GM12878 (cell line): ENCODE data around the gene IL15. TPM values are rescaled to one million over a fixed set of nuclear protein-coding genes. Genes with fewer than 3 reads are reported as not detected.
A peak's percentile ranks its signal among the peaks of the same experiment; 100 is the strongest.

ENCODE experiments used
- ATAC-seq: fragments of 200-7000 bp; cut with Tn5 transposase; 3 replicates; pipeline ENCODE4 v1.9.1; 2020; ENCODE audit warnings: mild to moderate bottlenecking, moderate library complexity
- BruUV-seq: library from RNA; stranded (reverse); fragments of 400-500 nt; replicated peaks from 2 replicates; lab custom pipeline; 2021; lab: Mats Ljungman, UMichigan
- CTCF ChIA-PET: fragments of 300-600 bp; sonication (Branson Sonifier 250); formaldehyde crosslinking; extraction: SDS; loops from one replicate; lab custom pipeline; 2021; ENCODE audit warnings: inconsistent platforms; lab: Yijun Ruan, JAX
- POLR2A ChIA-PET: fragments of 350-600 bp; formaldehyde crosslinking; extraction: SDS; loops from one replicate; lab custom pipeline; 2021; ENCODE audit warnings: inconsistent platforms; lab: Charles Lee
- RAD21 ChIA-PET: fragments of 300-600 bp; sonication (Branson Sonifier 250); formaldehyde crosslinking; loops from one replicate; lab custom pipeline; 2023; ENCODE audit warnings: antibody characterized with exemption; ENCODE audit not compliant: unreplicated experiment; lab: Charles Lee
- SMC1A ChIA-PET: fragments of 300-600 bp; sonication (Branson Sonifier 250); formaldehyde crosslinking; loops from one replicate; lab custom pipeline; 2023; ENCODE audit not compliant: unreplicated experiment, uncharacterized antibody; lab: Charles Lee
- DNase-seq: peaks from one replicate; pipeline ENCODE4 v3.0.0-alpha.2; 2011; ENCODE audit warnings: low read depth, low spot score
- FAIRE-seq: peaks from 3 replicates; lab custom pipeline; 2011; peaks lifted over from hg19 to GRCh38; lab: Jason Lieb, UNC
- H2AFZ ChIP-seq: 2 replicates; pipeline ENCODE4 v1.6.0; 2011; ENCODE audit warnings: low read depth, low read length, control low read depth; ENCODE audit not compliant: control insufficient read depth
- H3K27ac ChIP-seq: 2 replicates; pipeline ENCODE4 v1.5.1; 2011; ENCODE audit warnings: control low read depth; ENCODE audit not compliant: control insufficient read depth, insufficient read depth
- H3K27me3 ChIP-seq, 2 experiments: replicated peaks in 1 of 2; 2 replicates each; pipeline versions ENCODE4 v1.6.0 to v1.6.1; 2011; ENCODE audit warnings: low read length in 1 of 2; ENCODE audit not compliant: control insufficient read depth in 2 of 2, insufficient read depth in 2 of 2
- H3K36me3 ChIP-seq, 2 experiments: 2 replicates each; pipeline ENCODE4 v1.5.1; 2011; ENCODE audit warnings: low read length in 1 of 2; ENCODE audit not compliant: control insufficient read depth in 2 of 2, insufficient read depth in 2 of 2
- H3K4me1 ChIP-seq: 2 replicates; pipeline ENCODE4 v1.6.1; 2011; ENCODE audit warnings: mild to moderate bottlenecking, low read length, moderate library complexity, mixed read lengths; ENCODE audit not compliant: control insufficient read depth, insufficient read depth
- H3K4me2 ChIP-seq: 2 replicates; pipeline ENCODE4 v1.6.0; 2011; ENCODE audit warnings: control low read depth; ENCODE audit not compliant: control insufficient read depth, insufficient read depth
- H3K4me3 ChIP-seq: fragments of 200-600 bp; sonication (generic); 2 replicates; pipeline ENCODE4 v1.5.1; 2016
- H3K79me2 ChIP-seq: 2 replicates; pipeline ENCODE4 v1.6.0; 2011; ENCODE audit warnings: low read length; ENCODE audit not compliant: control insufficient read depth, insufficient read depth
- H3K9ac ChIP-seq: 2 replicates; pipeline ENCODE4 v1.8.0; 2011; ENCODE audit warnings: low read length, control low read depth, mixed read lengths; ENCODE audit not compliant: control insufficient read depth, insufficient read depth
- H3K9me3 ChIP-seq: replicated peaks from 3 replicates; pipeline ENCODE4 v1.5.1; 2011; ENCODE audit warnings: mild to moderate bottlenecking, low read length; ENCODE audit not compliant: control insufficient read depth, insufficient read depth
- H4K20me1 ChIP-seq: 2 replicates; pipeline ENCODE4 v1.6.0; 2011; ENCODE audit not compliant: control insufficient read depth, insufficient read depth
- BCL11A ChIP-seq: IDR thresholded peaks from 2 replicates; pipeline ENCODE4 v1.6.1; 2011; ENCODE audit warnings: low read depth, low read length
- IKZF2 ChIP-seq, 2 experiments: fragments of 450-650 bp; IDR thresholded peaks; 2 replicates each; pipeline ENCODE4 v1.6.1; 2017; ENCODE audit warnings: mild to moderate bottlenecking in 2 of 2, moderate library complexity in 2 of 2
- JUND ChIP-seq: IDR thresholded peaks from 2 replicates; pipeline ENCODE4 v1.6.1; 2012; ENCODE audit warnings: low read depth, mild to moderate bottlenecking, low read length, improper control_type of control experiment, moderate library complexity
- KDM1A ChIP-seq: fragments of 200-600 bp; sonication (generic); IDR thresholded peaks from 2 replicates; pipeline ENCODE4 v1.6.1; 2016; ENCODE audit warnings: borderline replicate concordance
- MTA2 ChIP-seq: fragments of 450-650 bp; IDR thresholded peaks from 2 replicates; pipeline ENCODE4 v1.6.1; 2016; ENCODE audit warnings: low read depth, mild to moderate bottlenecking, moderate library complexity
- NRF1 ChIP-seq: conservative IDR thresholded peaks from 2 replicates; pipeline ENCODE4 v1.6.1; 2011; ENCODE audit warnings: mild to moderate bottlenecking, low read depth, low read length, improper control_type of control experiment
- PKNOX1 ChIP-seq: fragments of 450-650 bp; IDR thresholded peaks from 2 replicates; pipeline ENCODE4 v1.6.1; 2016; ENCODE audit warnings: mild to moderate bottlenecking
- PML ChIP-seq: IDR thresholded peaks from 2 replicates; pipeline ENCODE4 v1.6.1; 2012; ENCODE audit warnings: low read length, inconsistent platforms
- POU2F2 ChIP-seq: IDR thresholded peaks from 3 replicates; pipeline ENCODE4 v1.6.1; 2011; ENCODE audit warnings: low read depth, mild to moderate bottlenecking, low read length, borderline replicate concordance
- SPI1 ChIP-seq: IDR thresholded peaks from 2 replicates; pipeline ENCODE4 v1.6.1; 2011; ENCODE audit warnings: low read depth, mild to moderate bottlenecking, low read length, moderate library complexity, borderline replicate concordance; ENCODE audit not compliant: insufficient read depth
- STAT1 ChIP-seq: fragments of 450-650 bp; conservative IDR thresholded peaks from 2 replicates; pipeline ENCODE4 v1.6.1; 2014; ENCODE audit warnings: antibody characterized with exemption, mild to moderate bottlenecking
- TCF3 ChIP-seq: IDR thresholded peaks from 2 replicates; pipeline ENCODE4 v1.6.1; 2012; ENCODE audit warnings: low read depth, mild to moderate bottlenecking, low read length, borderline replicate concordance; ENCODE audit not compliant: insufficient read depth
- ZNF384 ChIP-seq: IDR thresholded peaks from 2 replicates; pipeline ENCODE4 v1.6.1; 2012; ENCODE audit warnings: low read depth, mild to moderate bottlenecking, low read length, improper control_type of control experiment, borderline replicate concordance
- WGBS: methylation state at CpG from one replicate; pipeline ENCODE4 v1.1.6; 2016; ENCODE audit warnings: low lambda C conversion rate; ENCODE audit not compliant: insufficient replicate concordance, insufficient coverage; ENCODE audit errors: missing lambda C conversion rate; 5-methylcytosine and 5-hydroxymethylcytosine counted together
- in situ Hi-C: fragments of 300-500 bp; cut with MboI; formaldehyde crosslinking; loops from 9 replicates; pipeline ENCODE4 v1.14.3; 2018; ENCODE audit warnings: mixed read lengths
- intact Hi-C: fragments of 100-400 bp; cut with micrococcal nuclease; formaldehyde crosslinking; loops from one replicate; pipeline ENCODE4 v1.14.2; 2022; ENCODE audit not compliant: unreplicated experiment
- polyA plus RNA-seq, 11 experiments: library from polyadenylated mRNA; depleted of rRNA in 4 of 11; unstranded in 6 of 11; stranded (reverse) in 5 of 11; fragments of >200 nt; fragmentation: Nextera tagmentation in 4 of 11; fragmentation: Illumina TruSeq in 1 of 11; extraction: Ambion mirVana in 4 of 11; extraction: Trizol in 1 of 11; gene quantifications; 1 replicate in 1 of 11; 2 replicates in 10 of 11; pipeline versions ENCODE4 v1.2.1 to v1.2.3, GENCODE V29; 2011 to 2016; ENCODE audit warnings: inconsistent platforms in 2 of 11, missing spikeins in 2 of 11, low read depth in 1 of 11
- total RNA-seq, 4 experiments: library from RNA; depleted of rRNA in 3 of 4; stranded (reverse); fragments of >200 nt in 3 of 4; fragmentation: Illumina TruSeq in 1 of 4; extraction: Trizol in 1 of 4; gene quantifications; 2 replicates each; pipeline versions ENCODE4 v1.2.1 to v1.2.3, GENCODE V29; 2013 to 2021
- TF ChIP-seq, protein P1 (sequence below): fragments of 450-650 bp; IDR thresholded peaks from 2 replicates; pipeline ENCODE4 v1.6.1; 2016; ENCODE audit warnings: mild to moderate bottlenecking, moderate library complexity, borderline replicate concordance
- TF ChIP-seq, protein P2 (sequence below), 3 experiments: IDR thresholded peaks in 2 of 3; conservative IDR thresholded peaks in 1 of 3; 2 replicates each; pipeline ENCODE4 v1.5.1; 2011; ENCODE audit warnings: low read depth in 3 of 3, low read length in 3 of 3, mild to moderate bottlenecking in 3 of 3, control low read depth in 2 of 3, moderate library complexity in 2 of 3, inconsistent platforms in 1 of 3, mixed read lengths in 1 of 3; ENCODE audit not compliant: control insufficient read depth in 2 of 3, insufficient read depth in 1 of 3; ENCODE audit errors: extremely low read depth in 1 of 3

IL15 gene
- total and polyA plus RNA-seq, 10 of the 15 experiments (the other 5 are each of a cell fraction or from before 2014, with no cell fraction given), result 6.0 to 11.4 (median 8.2) TPM

DNA sequence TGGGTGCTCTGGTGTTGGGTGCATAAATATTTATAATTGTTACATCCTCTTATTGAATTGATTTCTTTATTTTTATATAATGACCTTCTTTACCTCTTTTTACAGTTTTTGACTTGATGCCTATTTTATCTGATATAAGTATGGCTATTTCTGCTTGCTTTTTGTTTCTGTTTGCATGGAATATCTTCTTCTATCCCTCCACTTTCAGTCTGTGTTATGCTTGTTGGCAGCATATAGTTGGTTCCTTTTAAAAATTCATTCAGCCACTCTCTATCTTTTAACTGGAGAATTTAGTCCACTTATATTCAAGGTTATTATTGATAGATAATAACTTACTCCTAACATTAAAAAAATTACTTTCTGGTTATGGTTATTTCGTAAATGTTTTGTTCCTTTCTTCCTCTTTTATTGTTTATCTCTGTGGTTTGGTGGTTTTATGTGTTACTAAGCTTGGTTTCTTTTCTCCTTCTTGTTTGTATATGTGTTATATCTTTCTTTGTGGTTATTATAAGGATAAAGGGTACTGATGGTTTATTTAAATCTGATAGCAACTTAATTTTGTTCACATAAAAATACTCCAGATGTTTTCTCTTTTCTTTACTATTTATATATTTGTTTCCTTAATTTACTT lies 69.5 kb downstream of the IL15 start (continued):
- TF ChIP-seq, protein P1, sequence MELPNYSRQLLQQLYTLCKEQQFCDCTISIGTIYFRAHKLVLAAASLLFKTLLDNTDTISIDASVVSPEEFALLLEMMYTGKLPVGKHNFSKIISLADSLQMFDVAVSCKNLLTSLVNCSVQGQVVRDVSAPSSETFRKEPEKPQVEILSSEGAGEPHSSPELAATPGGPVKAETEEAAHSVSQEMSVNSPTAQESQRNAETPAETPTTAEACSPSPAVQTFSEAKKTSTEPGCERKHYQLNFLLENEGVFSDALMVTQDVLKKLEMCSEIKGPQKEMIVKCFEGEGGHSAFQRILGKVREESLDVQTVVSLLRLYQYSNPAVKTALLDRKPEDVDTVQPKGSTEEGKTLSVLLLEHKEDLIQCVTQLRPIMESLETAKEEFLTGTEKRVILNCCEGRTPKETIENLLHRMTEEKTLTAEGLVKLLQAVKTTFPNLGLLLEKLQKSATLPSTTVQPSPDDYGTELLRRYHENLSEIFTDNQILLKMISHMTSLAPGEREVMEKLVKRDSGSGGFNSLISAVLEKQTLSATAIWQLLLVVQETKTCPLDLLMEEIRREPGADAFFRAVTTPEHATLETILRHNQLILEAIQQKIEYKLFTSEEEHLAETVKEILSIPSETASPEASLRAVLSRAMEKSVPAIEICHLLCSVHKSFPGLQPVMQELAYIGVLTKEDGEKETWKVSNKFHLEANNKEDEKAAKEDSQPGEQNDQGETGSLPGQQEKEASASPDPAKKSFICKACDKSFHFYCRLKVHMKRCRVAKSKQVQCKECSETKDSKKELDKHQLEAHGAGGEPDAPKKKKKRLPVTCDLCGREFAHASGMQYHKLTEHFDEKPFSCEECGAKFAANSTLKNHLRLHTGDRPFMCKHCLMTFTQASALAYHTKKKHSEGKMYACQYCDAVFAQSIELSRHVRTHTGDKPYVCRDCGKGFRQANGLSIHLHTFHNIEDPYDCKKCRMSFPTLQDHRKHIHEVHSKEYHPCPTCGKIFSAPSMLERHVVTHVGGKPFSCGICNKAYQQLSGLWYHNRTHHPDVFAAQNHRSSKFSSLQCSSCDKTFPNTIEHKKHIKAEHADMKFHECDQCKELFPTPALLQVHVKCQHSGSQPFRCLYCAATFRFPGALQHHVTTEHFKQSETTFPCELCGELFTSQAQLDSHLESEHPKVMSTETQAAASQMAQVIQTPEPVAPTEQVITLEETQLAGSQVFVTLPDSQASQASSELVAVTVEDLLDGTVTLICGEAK, result no peak
- no peak for TF ChIP-seq POU2F2

DNA sequence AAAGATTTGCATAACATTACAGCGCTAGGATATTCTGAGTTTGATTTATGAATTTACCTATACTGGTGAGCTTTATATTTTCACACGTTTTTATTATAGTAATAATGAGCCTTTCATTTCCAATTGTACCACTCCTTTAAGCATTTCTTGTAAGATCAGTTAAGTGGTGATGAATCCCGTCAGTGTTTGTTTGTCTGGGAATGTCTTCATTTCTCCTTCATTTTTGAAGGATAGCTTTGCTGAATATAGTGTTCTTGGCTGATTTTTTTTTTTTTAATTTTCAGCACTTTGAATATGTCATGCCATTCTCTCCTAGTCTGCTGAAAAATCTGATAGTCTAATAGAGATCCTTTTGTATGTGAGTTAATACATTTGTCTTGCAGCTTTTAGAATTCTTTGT lies 70.1 kb downstream of the IL15 start:
- POLR2A ChIA-PET, result interaction anchor here (1.3 kb wide), 1 partner anchor 70 kb away, joined by 4 read pairs; the partner anchor contains the start of gene IL15
- peak overlapping the region; percentile 42; the same call in 1 of the 2 replicates for H3K4me2 ChIP-seq
- H3K27me3 ChIP-seq, result no peaks in the 10 kb centered on the region
- intact Hi-C loops (no loop called here), in situ Hi-C loops (no loop called here)
- H3K27ac ChIP-seq, result no peak overlapping the region; the same call in 1 of the 2 replicates
- RAD21 ChIA-PET, result interaction anchor here (0.9 to 1.7 kb wide), 4 partner anchors 52 to 358 kb away, joined by 3 to 5 read pairs (median 4); no protein-coding TSS in a partner anchor
- DNase-seq (no peak), ATAC-seq (no peak), FAIRE-seq (peak; percentile 35)
- SMC1A ChIA-PET, result interaction anchor here (0.6 to 2.2 kb wide), 9 partner anchors 38 to 1376 kb away, joined by 3 to 6 read pairs (median 4); partner anchors contain the start of gene IL15
- WGBS, result 49% methylated on average over 3 of the region's 3 CpGs
- no TSS peak for BruUV-seq
- H3K79me2 ChIP-seq, result peaks cover 16% of the 10 kb centered on the region
- no peak overlapping the region for H2AFZ ChIP-seq
- H3K36me3 ChIP-seq, result no peaks in the 10 kb centered on the region
- peaks cover 5% of the 10 kb centered on the region for H3K4me1 ChIP-seq
- H4K20me1 ChIP-seq, result no peaks in the 10 kb centered on the region
- CTCF ChIA-PET, result interaction anchor here (0.7 to 1.4 kb wide), 2 partner anchors 42 to 80 kb away, joined by 3 read pairs; no protein-coding TSS in a partner anchor
- H3K9ac ChIP-seq, result no peak overlapping the region
- peaks cover 17% of the 10 kb centered on the region for H3K9me3 ChIP-seq
- H3K4me3 ChIP-seq, result no peak overlapping the region
- TF ChIP-seq BCL11A, result no peak
- TF ChIP-seq TCF3, result no peak
- no peak for TF ChIP-seq SPI1
- TF ChIP-seq IKZF2 (IDR thresholded peaks at IDR 0.05), result no peak
- no peak for TF ChIP-seq JUND
- no peak for TF ChIP-seq NRF1
- no peak for TF ChIP-seq KDM1A
- no peak for TF ChIP-seq STAT1
- TF ChIP-seq PML, result no peak
- no peak for TF ChIP-seq ZNF384
- no peak for TF ChIP-seq PKNOX1
- TF ChIP-seq, protein P2, sequence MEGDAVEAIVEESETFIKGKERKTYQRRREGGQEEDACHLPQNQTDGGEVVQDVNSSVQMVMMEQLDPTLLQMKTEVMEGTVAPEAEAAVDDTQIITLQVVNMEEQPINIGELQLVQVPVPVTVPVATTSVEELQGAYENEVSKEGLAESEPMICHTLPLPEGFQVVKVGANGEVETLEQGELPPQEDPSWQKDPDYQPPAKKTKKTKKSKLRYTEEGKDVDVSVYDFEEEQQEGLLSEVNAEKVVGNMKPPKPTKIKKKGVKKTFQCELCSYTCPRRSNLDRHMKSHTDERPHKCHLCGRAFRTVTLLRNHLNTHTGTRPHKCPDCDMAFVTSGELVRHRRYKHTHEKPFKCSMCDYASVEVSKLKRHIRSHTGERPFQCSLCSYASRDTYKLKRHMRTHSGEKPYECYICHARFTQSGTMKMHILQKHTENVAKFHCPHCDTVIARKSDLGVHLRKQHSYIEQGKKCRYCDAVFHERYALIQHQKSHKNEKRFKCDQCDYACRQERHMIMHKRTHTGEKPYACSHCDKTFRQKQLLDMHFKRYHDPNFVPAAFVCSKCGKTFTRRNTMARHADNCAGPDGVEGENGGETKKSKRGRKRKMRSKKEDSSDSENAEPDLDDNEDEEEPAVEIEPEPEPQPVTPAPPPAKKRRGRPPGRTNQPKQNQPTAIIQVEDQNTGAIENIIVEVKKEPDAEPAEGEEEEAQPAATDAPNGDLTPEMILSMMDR (IDR thresholded peaks at IDR 0.05 in 2 of 3, conservative IDR thresholded peaks at IDR 0.05 in 1 of 3; ENCODE audit: control insufficient read depth in 2 of 3, extremely low read depth in 1 of 3, insufficient read depth in 1 of 3, low read depth in 3 of 3, low read length in 3 of 3), result no peak
- no peak for TF ChIP-seq MTA2
